Osteoblast (primary cell): ENCODE data around the gene MICU1. TPM values are rescaled to one million over a fixed set of nuclear protein-coding genes. Genes with fewer than 3 reads are reported as not detected.

ENCODE experiments used
- DNase-seq: peaks from one replicate; pipeline ENCODE4 v3.0.0; 2011; ENCODE audit warnings: low spot score, mixed read lengths; ENCODE audit not compliant: insufficient read length; ENCODE audit errors: missing footprints
- H2AFZ ChIP-seq: 2 replicates; pipeline ENCODE4 v1.6.0; 2011; ENCODE audit warnings: mild to moderate bottlenecking, low read length
- H3K27ac ChIP-seq: 2 replicates; pipeline ENCODE4 v1.5.1; 2011; ENCODE audit warnings: mild to moderate bottlenecking, low read depth, low read length, moderate library complexity
- H3K27me3 ChIP-seq: 2 replicates; pipeline ENCODE4 v1.6.0; 2012; ENCODE audit warnings: mild to moderate bottlenecking, control low read depth, inconsistent platforms, low read length, moderate library complexity; ENCODE audit not compliant: insufficient read depth
- H3K36me3 ChIP-seq: 2 replicates; pipeline ENCODE4 v1.5.1; 2011; ENCODE audit warnings: mild to moderate bottlenecking, low read length, control low read depth, moderate library complexity; ENCODE audit not compliant: insufficient read depth
- H3K4me1 ChIP-seq: 2 replicates; pipeline ENCODE4 v1.5.1; 2011; ENCODE audit warnings: mild to moderate bottlenecking, low read length, control low read depth, moderate library complexity; ENCODE audit not compliant: insufficient read depth
- H3K4me2 ChIP-seq: 2 replicates; pipeline ENCODE4 v1.6.0; 2011; ENCODE audit warnings: mild to moderate bottlenecking, low read length; ENCODE audit not compliant: insufficient read depth
- H3K4me3 ChIP-seq: fragments of 200-600 bp; sonication (generic); 3 replicates; pipeline ENCODE4 v1.5.1; 2012; ENCODE audit warnings: mild to moderate bottlenecking, low read length, inconsistent platforms; ENCODE audit not compliant: insufficient read depth
- H3K79me2 ChIP-seq: 2 replicates; pipeline ENCODE4 v1.6.0; 2012; ENCODE audit warnings: mild to moderate bottlenecking, low read length, control low read depth, inconsistent platforms; ENCODE audit not compliant: insufficient read depth
- H3K9me3 ChIP-seq: 2 replicates; pipeline ENCODE4 v1.5.1; 2011; ENCODE audit warnings: low read depth, low read length, control low read depth
- H4K20me1 ChIP-seq: 2 replicates; pipeline ENCODE4 v1.6.0; 2012; ENCODE audit warnings: mild to moderate bottlenecking, low read length, control low read depth; ENCODE audit not compliant: insufficient read depth
- CTCF ChIP-seq: IDR thresholded peaks from 2 replicates; pipeline ENCODE4 v1.5.1; 2011; ENCODE audit warnings: mild to moderate bottlenecking, low read depth, low read length, moderate library complexity; ENCODE audit errors: extremely low read depth
- total RNA-seq: library from RNA; depleted of rRNA; stranded (reverse); fragments of >200 nt; gene quantifications from 2 replicates; pipeline ENCODE4 v1.2.3, GENCODE V29; 2012

MICU1 gene
- total RNA-seq, 1 donor, result 79.6 TPM

GRCh38 chr10:72364239-72364777 is 261.6 kb downstream of the MICU1 start:
- DNase-seq, result peak; percentile 94
- Histone ChIP-seq H3K79me2 (no peaks in the 10 kb centered on the region), H3K27ac (peak overlapping the region; percentile 82), H3K4me1 (peaks cover 9% of the 10 kb centered on the region), H3K27me3 (no peaks in the 10 kb centered on the region), H4K20me1 (no peaks in the 10 kb centered on the region), H3K4me2 (peak overlapping the region; percentile 77), H2AFZ (peak overlapping the region; percentile 83), H3K4me3 (peak overlapping the region; percentile 57), H3K36me3 (peaks cover 8% of the 10 kb centered on the region), H3K9me3 (no peaks in the 10 kb centered on the region)
- peak; percentile 97 for TF ChIP-seq CTCF

- peaks cover 10% of the 10 kb centered on the region for H3K4me1 ChIP-seq
- H2AFZ ChIP-seq, result no peak overlapping the region
- H3K27me3 ChIP-seq, result no peaks in the 10 kb centered on the region
- H3K4me3 ChIP-seq, result no peak overlapping the region
- H3K36me3 ChIP-seq, result no peaks in the 10 kb centered on the region
- H4K20me1 ChIP-seq, result peaks cover 3% of the 10 kb centered on the region
- H3K79me2 ChIP-seq, result peaks cover 21% of the 10 kb centered on the region
- no peaks in the 10 kb centered on the region for H3K9me3 ChIP-seq
- H3K27ac ChIP-seq, result no peak overlapping the region
- no peak for TF ChIP-seq CTCF
- no peak for DNase-seq
- no peak overlapping the region for H3K4me2 ChIP-seq
These were observed 268.9 kb downstream of the MICU1 start for GRCh38 chr10:72356987-72357386.

- Histone ChIP-seq H2AFZ (no peak overlapping the region), H3K4me2 (no peak overlapping the region), H3K27ac (no peak overlapping the region), H3K27me3 (no peaks in the 10 kb centered on the region), H4K20me1 (peaks cover 11% of the 10 kb centered on the region), H3K79me2 (peaks cover 30% of the 10 kb centered on the region), H3K4me1 (peaks cover 10% of the 10 kb centered on the region), H3K4me3 (no peak overlapping the region), H3K36me3 (peaks cover 2% of the 10 kb centered on the region), H3K9me3 (no peaks in the 10 kb centered on the region)
- DNase-seq, result no peak
- TF ChIP-seq CTCF, result no peak
These were observed 269.8 kb downstream of the MICU1 start for GRCh38 chr10:72356115-72356514.

GRCh38 chr10:72355214-72355555 is 270.7 kb downstream of the MICU1 start:
- H3K4me1 ChIP-seq, result peaks cover 10% of the 10 kb centered on the region

More at GRCh38 chr10:72355214-72355555, 270.7 kb downstream of the MICU1 start:
- H3K4me3 ChIP-seq, result peak overlapping the region; percentile 99
- peak overlapping the region; percentile 97 for H3K27ac ChIP-seq
- DNase-seq, result peak; percentile 93
- H4K20me1 ChIP-seq, result peaks cover 14% of the 10 kb centered on the region
- H2AFZ ChIP-seq, result peak overlapping the region; percentile 97
- peak overlapping the region; percentile 92 for H3K4me2 ChIP-seq
- TF ChIP-seq CTCF, result no peak
- H3K79me2 ChIP-seq, result peaks cover 39% of the 10 kb centered on the region
- H3K36me3 ChIP-seq, result peaks cover 11% of the 10 kb centered on the region
- no peaks in the 10 kb centered on the region for H3K9me3 ChIP-seq
- no peaks in the 10 kb centered on the region for H3K27me3 ChIP-seq
